HCT116 (cell line): ENCODE data around the gene CBX7. TPM values are rescaled to one million over a fixed set of nuclear protein-coding genes. Genes with fewer than 3 reads are reported as not detected.

Source experiments
- ATAC-seq: fragments of 200-7000 bp; cut with Tn5 transposase; 2 replicates; pipeline ENCODE4 v1.9.1; 2020; ENCODE audit warnings: mild to moderate bottlenecking, moderate library complexity
- BruUV-seq: library from RNA; stranded (reverse); fragments of 400-500 nt; replicated peaks from 2 replicates; lab custom pipeline; 2021; lab: Mats Ljungman, UMichigan
- CTCF ChIA-PET: fragments of 300-600 bp; sonication (Branson Sonifier 250); formaldehyde crosslinking; loops from one replicate; lab custom pipeline; 2021; ENCODE audit warnings: antibody characterized with exemption; lab: Charles Lee
- POLR2A ChIA-PET: fragments of 300-600, 350-600 bp; sonication (Branson Sonifier 250); formaldehyde crosslinking; loops from one replicate; lab custom pipeline; 2021; ENCODE audit warnings: antibody characterized with exemption; lab: Charles Lee
- RAD21 ChIA-PET, 2 experiments: fragments of 300-600 bp; sonication (Branson Sonifier 250); formaldehyde crosslinking; loops; one replicate each; lab custom pipeline; 2023; ENCODE audit warnings: low total read pairs in 2 of 2; ENCODE audit not compliant: uncharacterized antibody in 2 of 2, unreplicated experiment in 2 of 2, low non-redundant PET in 1 of 2; lab: Charles Lee
- DNase-seq: peaks from one replicate; pipeline ENCODE4 v3.0.0-alpha.2; 2010; ENCODE audit warnings: low read depth, low spot score
- H2AFZ ChIP-seq: fragments of 200-600 bp; shearing (Covaris generic), sonication (generic); 2 replicates; pipeline ENCODE4 v1.6.1; 2017; ENCODE audit warnings: low read depth, mixed run types, mixed read lengths, antibody characterized with exemption, low read length; ENCODE audit not compliant: poor library complexity, severe bottlenecking
- H3K27ac ChIP-seq: 2 replicates; pipeline ENCODE4 v1.5.1; 2012; ENCODE audit warnings: low read depth, low read length
- H3K27me3 ChIP-seq: fragments of 200-600 bp; sonication (generic); 2 replicates; pipeline ENCODE4 v1.6.1; 2016; ENCODE audit warnings: mixed run types, low read length, mixed read lengths; ENCODE audit not compliant: insufficient read depth
- H3K36me3 ChIP-seq, 2 experiments: fragments of 200-500 bp in 1 of 2; fragments of 200-600 bp in 1 of 2; sonication (Bioruptor generic) in 1 of 2; sonication (generic) in 1 of 2; 2 replicates each; pipeline versions ENCODE4 v1.5.1 to v1.6.1; 2014 to 2016; ENCODE audit warnings: low read length in 2 of 2, inconsistent platforms in 1 of 2, mixed read lengths in 1 of 2, mixed run types in 1 of 2; ENCODE audit not compliant: insufficient read depth in 2 of 2, control insufficient read depth in 1 of 2
- H3K4me1 ChIP-seq, 2 experiments: fragments of 200-600 bp in 1 of 2; sonication (generic) in 1 of 2; 2 replicates each; pipeline versions ENCODE4 v1.5.1 to v1.6.1; 2012 to 2017; ENCODE audit warnings: low read length in 2 of 2, inconsistent platforms in 1 of 2, mild to moderate bottlenecking in 1 of 2, mixed read lengths in 1 of 2, mixed run types in 1 of 2, moderate library complexity in 1 of 2; ENCODE audit not compliant: insufficient read depth in 2 of 2, control insufficient read depth in 1 of 2
- H3K4me2 ChIP-seq: fragments of 200-600 bp; sonication (generic); 2 replicates; pipeline ENCODE4 v1.6.1; 2017; ENCODE audit warnings: mixed run types, low read length, mixed read lengths
- H3K4me3 ChIP-seq, 2 experiments: fragments of 200-600 bp in 1 of 2; sonication (generic) in 1 of 2; replicated peaks in 1 of 2; 2 replicates each; pipeline ENCODE4 v1.5.1; 2011 to 2016; ENCODE audit warnings: low read length in 2 of 2, control low read depth in 1 of 2, low read depth in 1 of 2, mild to moderate bottlenecking in 1 of 2, mixed read lengths in 1 of 2, mixed run types in 1 of 2
- H3K79me2 ChIP-seq: fragments of 200-600 bp; sonication (generic); 2 replicates; pipeline ENCODE4 v1.6.1; 2017; ENCODE audit warnings: mild to moderate bottlenecking, mixed run types, low read length, moderate library complexity, mixed read lengths; ENCODE audit not compliant: insufficient read depth
- H3K9ac ChIP-seq: fragments of 200-600 bp; sonication (generic); 2 replicates; pipeline ENCODE4 v1.6.1; 2016; ENCODE audit warnings: low read length, mixed read lengths
- H3K9me2 ChIP-seq: fragments of 200-600 bp; sonication (generic), shearing (Covaris generic); 2 replicates; pipeline ENCODE4 v1.6.1; 2017; ENCODE audit warnings: mixed run types, mild to moderate bottlenecking, moderate library complexity; ENCODE audit not compliant: insufficient read depth
- H3K9me3 ChIP-seq, 2 experiments: fragments of 200-500 bp in 1 of 2; fragments of 200-600 bp in 1 of 2; sonication (Bioruptor generic) in 1 of 2; sonication (generic) in 1 of 2; 2 replicates each; pipeline ENCODE4 v1.6.1; 2014 to 2017; ENCODE audit warnings: low read length in 2 of 2, mixed read lengths in 2 of 2, inconsistent platforms in 1 of 2, low read depth in 1 of 2, mild to moderate bottlenecking in 1 of 2, mixed run types in 1 of 2, moderate library complexity in 1 of 2; ENCODE audit not compliant: control insufficient read depth in 1 of 2, insufficient read depth in 1 of 2
- H4K20me1 ChIP-seq: fragments of 200-600 bp; sonication (generic), shearing (Covaris generic); 2 replicates; pipeline ENCODE4 v1.6.1; 2017; ENCODE audit warnings: mixed run types, mild to moderate bottlenecking, moderate library complexity; ENCODE audit not compliant: insufficient read depth
- ATF3 ChIP-seq: IDR thresholded peaks from 2 replicates; pipeline ENCODE4 v1.6.1; 2012
- CBX3 ChIP-seq: IDR thresholded peaks from 2 replicates; pipeline ENCODE4 v1.6.1; 2012; ENCODE audit warnings: low read depth
- EGR1 ChIP-seq: IDR thresholded peaks from 2 replicates; pipeline ENCODE4 v1.6.1; 2012; ENCODE audit warnings: low read depth
- FOSL1 ChIP-seq: IDR thresholded peaks from 2 replicates; pipeline ENCODE4 v1.6.1; 2012; ENCODE audit warnings: low read depth
- MAX ChIP-seq: IDR thresholded peaks from 2 replicates; pipeline ENCODE4 v1.6.1; 2012
- POLR2A ChIP-seq: IDR thresholded peaks from 2 replicates; pipeline ENCODE4 v1.7.0; 2011; ENCODE audit warnings: borderline replicate concordance; ENCODE audit not compliant: insufficient read depth, insufficient read length; ENCODE audit errors: extremely low read depth
- POLR2AphosphoS5 ChIP-seq: IDR thresholded peaks from 2 replicates; pipeline ENCODE4 v1.6.1; 2011; ENCODE audit warnings: mild to moderate bottlenecking, low read depth, low read length, moderate library complexity
- SP1 ChIP-seq: IDR thresholded peaks from 2 replicates; pipeline ENCODE4 v1.6.1; 2012; ENCODE audit warnings: low read depth
- SRF ChIP-seq: IDR thresholded peaks from 2 replicates; pipeline ENCODE4 v1.6.1; 2012; ENCODE audit warnings: low read depth
- YY1 ChIP-seq: IDR thresholded peaks from 2 replicates; pipeline ENCODE4 v1.6.1; 2011; ENCODE audit warnings: low read length, low read depth, moderate library complexity, mild to moderate bottlenecking; ENCODE audit not compliant: insufficient replicate concordance; ENCODE audit errors: extremely low read depth
- ZBTB33 ChIP-seq: IDR thresholded peaks from 2 replicates; pipeline ENCODE4 v1.6.1; 2011; ENCODE audit warnings: mild to moderate bottlenecking, low read length, moderate library complexity; ENCODE audit not compliant: insufficient replicate concordance; ENCODE audit errors: extremely low read depth
- ZNF274 ChIP-seq: fragments of 200-500 bp; sonication (Bioruptor generic); IDR thresholded peaks from 2 replicates; pipeline ENCODE4 v1.6.1; 2014; ENCODE audit warnings: mild to moderate bottlenecking, low read depth, low read length, inconsistent platforms
- intact Hi-C: fragments of 100-400 bp; cut with micrococcal nuclease; formaldehyde crosslinking; loops from 2 replicates; pipeline ENCODE4 v1.10.0; 2022
- total RNA-seq: library from RNA; stranded (reverse); gene quantifications from one replicate; pipeline ENCODE4 v1.2.1, GENCODE V29; 2021; ENCODE audit not compliant: unreplicated experiment

CBX7 gene
- total RNA-seq, 1 experiment from 2014 or later: 20.1 TPM

- ChIA-PET CTCF (interaction anchor here (1.3 to 1.5 kb wide), 2 partner anchors 24 to 228 kb away, joined by 4 to 5 read pairs; no protein-coding TSS in a partner anchor), POLR2A (no interaction called here), RAD21 (interaction anchor here in 1 of 2 experiments (1.1 kb wide), 1 partner anchor 24 kb away, joined by 3 read pairs; no protein-coding TSS in a partner anchor)
- Histone ChIP-seq H3K9me3 (no peaks in the 10 kb centered on the region), H3K79me2 (no peaks in the 10 kb centered on the region), H3K27ac (peak overlapping the region; percentile 76), H3K36me3 (no peaks in the 10 kb centered on the region), H3K9me2 (no peaks in the 10 kb centered on the region), H3K27me3 (no peaks in the 10 kb centered on the region), H3K4me2 (peak overlapping the region; percentile 61), H3K9ac (no peak overlapping the region), H3K4me1 (peaks cover 21 to 24% of the 10 kb centered on the region in 2 experiments), H4K20me1 (no peaks in the 10 kb centered on the region), H3K4me3 (no peak overlapping the region), H2AFZ (peak overlapping the region; percentile 20)
- no TSS peak for BruUV-seq
- ATAC-seq (peak; percentile 76), DNase-seq (no peak)
- TF ChIP-seq FOSL1 (no peak), YY1 (peak; percentile 33), ATF3 (no peak)
- intact Hi-C loops: no loop called here
Observed at GRCh38 chr22:39098026-39098425, 54.5 kb downstream of the CBX7 start.

GRCh38 chr22:39097098-39098020, 55.1 kb downstream of the CBX7 start, which contains the start of gene APOBEC3H:
Gene APOBEC3H (plus strand): TSS chr22:39097244. CDS start chr22:39100279, 3,035 bp downstream.
- peak; percentile 16 for DNase-seq
- Histone ChIP-seq H3K9me3 (no peaks in the 10 kb centered on the region), H3K27ac (peak within 1 kb of the TSS; percentile 76), H3K36me3 (no peaks in the 10 kb centered on the region), H3K79me2 (no peaks in the 10 kb centered on the region), H3K9me2 (no peaks in the 10 kb centered on the region), H4K20me1 (no peaks in the 10 kb centered on the region), H3K27me3 (no peaks in the 10 kb centered on the region), H3K9ac (peak within 1 kb of the TSS; percentile 27; the same call in 1 of the 2 replicates), H2AFZ (peak within 1 kb of the TSS; percentile 56), H3K4me1 (peaks cover 21 to 24% of the 10 kb centered on the region in 2 experiments), H3K4me3 (0 out of 4 replicates have a peak within 1 kb of the TSS, but pooled peaks of 1 of the 2 experiments have one; percentile 2), H3K4me2 (peak within 1 kb of the TSS; percentile 61)
- POLR2A ChIA-PET: no interaction called here
- TF ChIP-seq SRF (no peak), MAX (no peak), POLR2A (no peak), POLR2AphosphoS5 (peak; percentile 45; the same call in 1 of the 2 replicates), YY1 (no peak), ZBTB33 (no peak), ATF3 (no peak), CBX3 (no peak), EGR1 (peak; percentile 61), ZNF274 (no peak), SP1 (no peak)
- peak; percentile 72 for ATAC-seq
- RAD21 ChIA-PET: interaction anchor here in 1 of 2 experiments (1.1 kb wide), 1 partner anchor 24 kb away, joined by 3 read pairs; no protein-coding TSS in a partner anchor
- no TSS peak for BruUV-seq
- intact Hi-C loops: no loop called here
- CTCF ChIA-PET: interaction anchor here (1.5 kb wide), 1 partner anchor 24 kb away, joined by 4 read pairs; no protein-coding TSS in a partner anchor
